Measurements from ENCODE around the gene CIAO1. TPM values are rescaled to one million over a fixed set of nuclear protein-coding genes. Genes with fewer than 3 reads are reported as not detected.

The CIAO1 gene
- total and polyA plus RNA-seq, 2 of the 13 experiments (the other 11 are each of a cell fraction or from before 2014, with no cell fraction given): 99.3 to 120 TPM

- TF ChIP-seq HCFC1 (IDR thresholded peaks at IDR 0.05; ENCODE audit: low read depth, low read length) (peak; percentile 97), MXD4 (CRISPR knock-in tag; IDR thresholded peaks at IDR 0.05) (peak; percentile 90), RELA (CRISPR knock-in tag; IDR thresholded peaks at IDR 0.05) (peak; percentile 44), HNF4G (IDR thresholded peaks at IDR 0.05; ENCODE audit: borderline replicate concordance, low read depth, low read length) (no peak), HNF4G (CRISPR knock-in tag; IDR thresholded peaks at IDR 0.05; ENCODE audit: borderline replicate concordance, low read depth) (peak; percentile 81), ZIK1 (CRISPR knock-in tag; IDR thresholded peaks at IDR 0.05; ENCODE audit: borderline replicate concordance, low read depth) (peak; percentile 96), SMAD3 (CRISPR knock-in tag; IDR thresholded peaks at IDR 0.05) (peak; percentile 84), ZBTB20 (CRISPR knock-in tag; IDR thresholded peaks at IDR 0.05; ENCODE audit: borderline replicate concordance, low read depth) (peak; percentile 62), NFKBIZ (CRISPR knock-in tag; IDR thresholded peaks at IDR 0.05) (peak; percentile 16; the same call in 1 of the 2 replicates), MXI1 (IDR thresholded peaks at IDR 0.05; ENCODE audit: borderline replicate concordance, low read depth, low read length) (peak; percentile 79; the same call in 2 of the 3 replicates), TBX3 (IDR thresholded peaks at IDR 0.05; ENCODE audit: borderline replicate concordance) (no peak), KMT2A (CRISPR knock-in tag; IDR thresholded peaks at IDR 0.05) (peak; percentile 88; the same call in 1 of the 2 replicates), NFYC (CRISPR knock-in tag; IDR thresholded peaks at IDR 0.05) (peak; percentile 66; the same call in 1 of the 2 replicates), ZBTB25 (CRISPR knock-in tag; IDR thresholded peaks at IDR 0.05) (peak; percentile 99), HNRNPL (IDR thresholded peaks at IDR 0.05; ENCODE audit: low read depth, low read length) (peak; percentile 76), ZNF570 (CRISPR knock-in tag; IDR thresholded peaks at IDR 0.05; ENCODE audit: borderline replicate concordance) (no peak), POLR2G (IDR thresholded peaks at IDR 0.05; ENCODE audit: low read depth, low read length) (peak; percentile 93)
- TF ChIP-seq, protein P1, sequence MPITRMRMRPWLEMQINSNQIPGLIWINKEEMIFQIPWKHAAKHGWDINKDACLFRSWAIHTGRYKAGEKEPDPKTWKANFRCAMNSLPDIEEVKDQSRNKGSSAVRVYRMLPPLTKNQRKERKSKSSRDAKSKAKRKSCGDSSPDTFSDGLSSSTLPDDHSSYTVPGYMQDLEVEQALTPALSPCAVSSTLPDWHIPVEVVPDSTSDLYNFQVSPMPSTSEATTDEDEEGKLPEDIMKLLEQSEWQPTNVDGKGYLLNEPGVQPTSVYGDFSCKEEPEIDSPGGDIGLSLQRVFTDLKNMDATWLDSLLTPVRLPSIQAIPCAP (CRISPR knock-in tag; IDR thresholded peaks at IDR 0.05; ENCODE audit: low read depth): peak; percentile 84; the same call in 1 of the 2 replicates
- TF ChIP-seq, protein P2, sequence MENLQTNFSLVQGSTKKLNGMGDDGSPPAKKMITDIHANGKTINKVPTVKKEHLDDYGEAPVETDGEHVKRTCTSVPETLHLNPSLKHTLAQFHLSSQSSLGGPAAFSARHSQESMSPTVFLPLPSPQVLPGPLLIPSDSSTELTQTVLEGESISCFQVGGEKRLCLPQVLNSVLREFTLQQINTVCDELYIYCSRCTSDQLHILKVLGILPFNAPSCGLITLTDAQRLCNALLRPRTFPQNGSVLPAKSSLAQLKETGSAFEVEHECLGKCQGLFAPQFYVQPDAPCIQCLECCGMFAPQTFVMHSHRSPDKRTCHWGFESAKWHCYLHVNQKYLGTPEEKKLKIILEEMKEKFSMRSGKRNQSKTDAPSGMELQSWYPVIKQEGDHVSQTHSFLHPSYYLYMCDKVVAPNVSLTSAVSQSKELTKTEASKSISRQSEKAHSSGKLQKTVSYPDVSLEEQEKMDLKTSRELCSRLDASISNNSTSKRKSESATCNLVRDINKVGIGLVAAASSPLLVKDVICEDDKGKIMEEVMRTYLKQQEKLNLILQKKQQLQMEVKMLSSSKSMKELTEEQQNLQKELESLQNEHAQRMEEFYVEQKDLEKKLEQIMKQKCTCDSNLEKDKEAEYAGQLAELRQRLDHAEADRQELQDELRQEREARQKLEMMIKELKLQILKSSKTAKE (CRISPR knock-in tag; IDR thresholded peaks at IDR 0.05; ENCODE audit: borderline replicate concordance): peak; percentile 33; the same call in 1 of the 2 replicates
- TF ChIP-seq, protein P3, sequence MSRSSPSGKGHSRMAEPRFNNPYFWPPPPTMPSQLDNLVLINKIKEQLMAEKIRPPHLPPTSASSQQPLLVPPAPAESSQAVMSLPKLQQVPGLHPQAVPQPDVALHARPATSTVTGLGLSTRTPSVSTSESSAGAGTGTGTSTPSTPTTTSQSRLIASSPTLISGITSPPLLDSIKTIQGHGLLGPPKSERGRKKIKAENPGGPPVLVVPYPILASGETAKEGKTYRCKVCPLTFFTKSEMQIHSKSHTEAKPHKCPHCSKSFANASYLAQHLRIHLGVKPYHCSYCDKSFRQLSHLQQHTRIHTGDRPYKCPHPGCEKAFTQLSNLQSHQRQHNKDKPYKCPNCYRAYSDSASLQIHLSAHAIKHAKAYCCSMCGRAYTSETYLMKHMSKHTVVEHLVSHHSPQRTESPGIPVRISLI (CRISPR knock-in tag; IDR thresholded peaks at IDR 0.05; ENCODE audit: borderline replicate concordance): peak; percentile 63
- TF ChIP-seq, protein P4, sequence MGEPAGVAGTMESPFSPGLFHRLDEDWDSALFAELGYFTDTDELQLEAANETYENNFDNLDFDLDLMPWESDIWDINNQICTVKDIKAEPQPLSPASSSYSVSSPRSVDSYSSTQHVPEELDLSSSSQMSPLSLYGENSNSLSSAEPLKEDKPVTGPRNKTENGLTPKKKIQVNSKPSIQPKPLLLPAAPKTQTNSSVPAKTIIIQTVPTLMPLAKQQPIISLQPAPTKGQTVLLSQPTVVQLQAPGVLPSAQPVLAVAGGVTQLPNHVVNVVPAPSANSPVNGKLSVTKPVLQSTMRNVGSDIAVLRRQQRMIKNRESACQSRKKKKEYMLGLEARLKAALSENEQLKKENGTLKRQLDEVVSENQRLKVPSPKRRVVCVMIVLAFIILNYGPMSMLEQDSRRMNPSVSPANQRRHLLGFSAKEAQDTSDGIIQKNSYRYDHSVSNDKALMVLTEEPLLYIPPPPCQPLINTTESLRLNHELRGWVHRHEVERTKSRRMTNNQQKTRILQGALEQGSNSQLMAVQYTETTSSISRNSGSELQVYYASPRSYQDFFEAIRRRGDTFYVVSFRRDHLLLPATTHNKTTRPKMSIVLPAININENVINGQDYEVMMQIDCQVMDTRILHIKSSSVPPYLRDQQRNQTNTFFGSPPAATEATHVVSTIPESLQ (CRISPR knock-in tag; conservative IDR thresholded peaks at IDR 0.05): no peak
Measured at GRCh38 chr2:96265840-96266679, at the start of gene CIAO1, which contains the start of gene TMEM127 (continued).

All from HepG2 (cell line).